ENCODE data around the gene USH2A.

Gene USH2A

GRCh38 chr1:215643592-215644321, 779.5 kb downstream of the USH2A start:
- Histone ChIP-seq H3K4me1 (ENCODE audit: control insufficient read depth, insufficient read depth, low read length) (no peaks in the 10 kb centered on the region), H3K9me3 (ENCODE audit: control insufficient read depth, insufficient read depth, low read depth, low read length) (no peaks in the 10 kb centered on the region), H3K27ac (ENCODE audit: extremely low read depth, low read depth, low read length) (no peak overlapping the region), H3K36me3 (ENCODE audit: control insufficient read depth in 2 of 2, insufficient read depth in 1 of 2, low read length in 2 of 2) (no peaks in the 10 kb centered on the region), H3K4me3 (ENCODE audit: low read depth, low read length) (no peak overlapping the region)
- POLR2A ChIA-PET, result no interaction called here
- CTCF ChIA-PET, result interaction anchor here (0.7 kb wide), 2 partner anchors 38 to 1007 kb away, joined by 3 read pairs; no protein-coding TSS in a partner anchor
- TF ChIP-seq KLF1 (tag by site-specific recombination; IDR thresholded peaks at IDR 0.05), result no peak
- TF ChIP-seq ZNF488 (tag by site-specific recombination; IDR thresholded peaks at IDR 0.05), result no peak
- no peak for TF ChIP-seq IKZF3 (tag by site-specific recombination; IDR thresholded peaks at IDR 0.05)
- TF ChIP-seq ZNF423 (tag by site-specific recombination; IDR thresholded peaks at IDR 0.05), result no peak
- no peak for TF ChIP-seq ZNF416 (tag by site-specific recombination; IDR thresholded peaks at IDR 0.05)
- TF ChIP-seq ZEB2 (tag by site-specific recombination; IDR thresholded peaks at IDR 0.05), result no peak
- TF ChIP-seq HOXA7 (CRISPR knock-in tag; IDR thresholded peaks at IDR 0.05; ENCODE audit: borderline replicate concordance), result no peak
- TF ChIP-seq HIC1 (tag by site-specific recombination; IDR thresholded peaks at IDR 0.05), result no peak
- TF ChIP-seq ZNF175 (tag by site-specific recombination; IDR thresholded peaks at IDR 0.05), result no peak
- no peak for TF ChIP-seq SP2 (tag by site-specific recombination; IDR thresholded peaks at IDR 0.05)
- TF ChIP-seq WT1 (tag by site-specific recombination; IDR thresholded peaks at IDR 0.05), result no peak
- no peak for TF ChIP-seq ZBTB17 (tag by site-specific recombination; IDR thresholded peaks at IDR 0.05)
- TF ChIP-seq ZNF530 (tag by site-specific recombination; IDR thresholded peaks at IDR 0.05; ENCODE audit: low read depth), result no peak
- TF ChIP-seq ZNF571 (tag by site-specific recombination; IDR thresholded peaks at IDR 0.05), result no peak
- TF ChIP-seq SCRT1 (tag by site-specific recombination; IDR thresholded peaks at IDR 0.05; ENCODE audit: borderline replicate concordance), result no peak
- no peak for TF ChIP-seq ZNF501 (tag by site-specific recombination; IDR thresholded peaks at IDR 0.05)
- no peak for TF ChIP-seq ZNF629 (tag by site-specific recombination; IDR thresholded peaks at IDR 0.05)
- TF ChIP-seq ZNF426 (tag by site-specific recombination; IDR thresholded peaks at IDR 0.05), result no peak
- no peak for TF ChIP-seq ZNF239 (tag by site-specific recombination; IDR thresholded peaks at IDR 0.05)

GRCh38 chr1:215640429-215641148, 782.7 kb downstream of the USH2A start:
- CTCF ChIA-PET, result interaction anchor here (0.6 kb wide), 1 partner anchor 387 kb away, joined by 3 read pairs; no protein-coding TSS in a partner anchor
- POLR2A ChIA-PET, result no interaction called here

More at GRCh38 chr1:215640429-215641148, 782.7 kb downstream of the USH2A start:
- Histone ChIP-seq H3K4me1 (ENCODE audit: control insufficient read depth, insufficient read depth, low read length) (no peaks in the 10 kb centered on the region), H3K4me3 (ENCODE audit: low read depth, low read length) (no peak overlapping the region), H3K27ac (ENCODE audit: extremely low read depth, low read depth, low read length) (no peak overlapping the region), H3K9me3 (ENCODE audit: control insufficient read depth, insufficient read depth, low read depth, low read length) (no peaks in the 10 kb centered on the region), H3K36me3 (ENCODE audit: control insufficient read depth in 2 of 2, insufficient read depth in 1 of 2, low read length in 2 of 2) (no peaks in the 10 kb centered on the region)
- TF ChIP-seq ZNF549 (tag by site-specific recombination; IDR thresholded peaks at IDR 0.05), result no peak
- TF ChIP-seq ZNF488 (tag by site-specific recombination; IDR thresholded peaks at IDR 0.05), result no peak
- TF ChIP-seq ZNF26 (tag by site-specific recombination; IDR thresholded peaks at IDR 0.05), result no peak
- no peak for TF ChIP-seq ZNF140 (tag by site-specific recombination; IDR thresholded peaks at IDR 0.05)
- TF ChIP-seq ZIC2 (tag by site-specific recombination; IDR thresholded peaks at IDR 0.05), result no peak
- no peak for TF ChIP-seq ZNF571 (tag by site-specific recombination; IDR thresholded peaks at IDR 0.05)
- TF ChIP-seq ZNF391 (tag by site-specific recombination; IDR thresholded peaks at IDR 0.05; ENCODE audit: borderline replicate concordance, low read depth), result no peak
- no peak for TF ChIP-seq ZNF335 (tag by site-specific recombination; conservative IDR thresholded peaks at IDR 0.05)
- no peak for TF ChIP-seq ZNF292 (tag by site-specific recombination; IDR thresholded peaks at IDR 0.05; ENCODE audit: borderline replicate concordance, low read depth)

Measured in HEK293 (cell line).